ENCODE measurements around the gene ZEB1. TPM values are rescaled to one million over a fixed set of nuclear protein-coding genes. Genes with fewer than 3 reads are reported as not detected.
"Not testable (repeated sequence)": the region's sequence is repeated elsewhere in the genome, so short reads cannot be mapped to it uniquely, and the experiment has no call there.

ZEB1 gene
- polyA plus RNA-seq, 1 experiment = 154 TPM

GRCh38 chr10:31554556-31554955 is 235.5 kb downstream of the ZEB1 start:
- CTCF ChIA-PET = no interaction called here
- no peak overlapping the region for H3K4me3 ChIP-seq (ENCODE audit: low read depth, low read length)
- peak; percentile 34 for DNase-seq (ENCODE audit: low read depth, low spot score)
- no peak overlapping the region for H3K27ac ChIP-seq (ENCODE audit: low read depth, low read length)
- peaks cover 6% of the 10 kb centered on the region for H3K27me3 ChIP-seq (ENCODE audit: control insufficient read depth, insufficient read depth, low read length)
- no peak for TF ChIP-seq CTCF (IDR thresholded peaks at IDR 0.05; ENCODE audit: low read depth, low read length)
- POLR2A ChIA-PET = no interaction called here
- peaks cover 8% of the 10 kb centered on the region; the same call in 1 of the 2 replicates for H3K9me3 ChIP-seq (ENCODE audit: control insufficient read depth, insufficient read depth, low read length)

GRCh38 chr10:31557854-31558253 is 238.8 kb downstream of the ZEB1 start:
- POLR2A ChIA-PET = no interaction called here
- CTCF ChIA-PET = no interaction called here
- no peak for DNase-seq (ENCODE audit: low read depth, low spot score)
- H3K27ac ChIP-seq (ENCODE audit: low read depth, low read length) = no peak overlapping the region
- H3K9me3 ChIP-seq (ENCODE audit: control insufficient read depth, insufficient read depth, low read length) = peaks cover 8% of the 10 kb centered on the region; the same call in 1 of the 2 replicates
- no peak for TF ChIP-seq CTCF (IDR thresholded peaks at IDR 0.05; ENCODE audit: low read depth, low read length)
- H3K4me3 ChIP-seq (ENCODE audit: low read depth, low read length) = no peak overlapping the region
- peaks cover 6% of the 10 kb centered on the region for H3K27me3 ChIP-seq (ENCODE audit: control insufficient read depth, insufficient read depth, low read length)

GRCh38 chr10:31568252-31568861 is 249.3 kb downstream of the ZEB1 start:
- POLR2A ChIA-PET; H3K9me3 ChIP-seq (ENCODE audit: control insufficient read depth, insufficient read depth, low read length); CTCF ChIA-PET; DNase-seq (ENCODE audit: low read depth, low spot score); H3K27me3 ChIP-seq (ENCODE audit: control insufficient read depth, insufficient read depth, low read length); H3K4me3 ChIP-seq (ENCODE audit: low read depth, low read length); H3K27ac ChIP-seq (ENCODE audit: low read depth, low read length): not testable (repeated sequence)

- Histone ChIP-seq H3K9me3 (ENCODE audit: control insufficient read depth, insufficient read depth, low read length) (peaks cover 5% of the 10 kb centered on the region), H3K27me3 (ENCODE audit: control insufficient read depth, insufficient read depth, low read length) (no peaks in the 10 kb centered on the region), H3K4me3 (ENCODE audit: low read depth, low read length) (no peak overlapping the region), H3K27ac (ENCODE audit: low read depth, low read length) (no peak overlapping the region)
- DNase-seq (ENCODE audit: low read depth, low spot score) = no peak
- CTCF ChIA-PET = no interaction called here
- POLR2A ChIA-PET = no interaction called here
- TF ChIP-seq CTCF (IDR thresholded peaks at IDR 0.05; ENCODE audit: low read depth, low read length) = no peak
Measured at GRCh38 chr10:31574577-31574976, 255.6 kb downstream of the ZEB1 start.

GRCh38 chr10:31578181-31578852 is 259.3 kb downstream of the ZEB1 start:
- Histone ChIP-seq H3K27ac (ENCODE audit: low read depth, low read length) (no peak overlapping the region), H3K9me3 (ENCODE audit: control insufficient read depth, insufficient read depth, low read length) (peaks cover 5% of the 10 kb centered on the region), H3K4me3 (ENCODE audit: low read depth, low read length) (no peak overlapping the region), H3K27me3 (ENCODE audit: control insufficient read depth, insufficient read depth, low read length) (no peaks in the 10 kb centered on the region)
- no peak for TF ChIP-seq CTCF (IDR thresholded peaks at IDR 0.05; ENCODE audit: low read depth, low read length)
- DNase-seq (ENCODE audit: low read depth, low spot score) = no peak
- POLR2A ChIA-PET = no interaction called here
- CTCF ChIA-PET = no interaction called here
